ENCODE results near the gene EMCN. TPM values are rescaled to one million over a fixed set of nuclear protein-coding genes. Genes with fewer than 3 reads are reported as not detected.

The EMCN gene
- total and polyA plus RNA-seq, 2 donors from 2014 or later: 48.1 to 140 TPM

GRCh38 chr4:100379583-100380105 is 138.2 kb downstream of the EMCN start:
- no peaks in the 10 kb centered on the region for H3K36me3 ChIP-seq (ENCODE audit: control insufficient read depth in 2 of 3, insufficient read depth in 3 of 3, low read length in 3 of 3)
- H3K9ac ChIP-seq (ENCODE audit: low read length in 3 of 3): no peak overlapping the region
- DNase-seq (peak in 1 of 5 donors; percentile 33), FAIRE-seq (no peak)
- intact Hi-C loops (cut with DNase I): no loop called here
- H3K27me3 ChIP-seq (ENCODE audit: control insufficient read depth, insufficient read depth, low read length): no peaks in the 10 kb centered on the region
- no peak overlapping the region for H3K27ac ChIP-seq (ENCODE audit: low read depth in 2 of 2, low read length in 2 of 2)
- TF ChIP-seq, protein P1, sequence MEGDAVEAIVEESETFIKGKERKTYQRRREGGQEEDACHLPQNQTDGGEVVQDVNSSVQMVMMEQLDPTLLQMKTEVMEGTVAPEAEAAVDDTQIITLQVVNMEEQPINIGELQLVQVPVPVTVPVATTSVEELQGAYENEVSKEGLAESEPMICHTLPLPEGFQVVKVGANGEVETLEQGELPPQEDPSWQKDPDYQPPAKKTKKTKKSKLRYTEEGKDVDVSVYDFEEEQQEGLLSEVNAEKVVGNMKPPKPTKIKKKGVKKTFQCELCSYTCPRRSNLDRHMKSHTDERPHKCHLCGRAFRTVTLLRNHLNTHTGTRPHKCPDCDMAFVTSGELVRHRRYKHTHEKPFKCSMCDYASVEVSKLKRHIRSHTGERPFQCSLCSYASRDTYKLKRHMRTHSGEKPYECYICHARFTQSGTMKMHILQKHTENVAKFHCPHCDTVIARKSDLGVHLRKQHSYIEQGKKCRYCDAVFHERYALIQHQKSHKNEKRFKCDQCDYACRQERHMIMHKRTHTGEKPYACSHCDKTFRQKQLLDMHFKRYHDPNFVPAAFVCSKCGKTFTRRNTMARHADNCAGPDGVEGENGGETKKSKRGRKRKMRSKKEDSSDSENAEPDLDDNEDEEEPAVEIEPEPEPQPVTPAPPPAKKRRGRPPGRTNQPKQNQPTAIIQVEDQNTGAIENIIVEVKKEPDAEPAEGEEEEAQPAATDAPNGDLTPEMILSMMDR (IDR thresholded peaks at IDR 0.05; ENCODE audit: borderline replicate concordance, extremely low read depth, insufficient read depth): no peak
- no peak overlapping the region for H3K4me3 ChIP-seq (ENCODE audit: low read length in 3 of 3)
- H3K4me1 ChIP-seq (ENCODE audit: control insufficient read depth in 2 of 3, insufficient read depth in 2 of 3, low read depth in 1 of 3, low read length in 3 of 3): no peaks in the 10 kb centered on the region
- H3K9me3 ChIP-seq (ENCODE audit: control insufficient read depth in 2 of 3, insufficient read depth in 1 of 3, low read length in 3 of 3): no peaks in the 10 kb centered on the region

DNA sequence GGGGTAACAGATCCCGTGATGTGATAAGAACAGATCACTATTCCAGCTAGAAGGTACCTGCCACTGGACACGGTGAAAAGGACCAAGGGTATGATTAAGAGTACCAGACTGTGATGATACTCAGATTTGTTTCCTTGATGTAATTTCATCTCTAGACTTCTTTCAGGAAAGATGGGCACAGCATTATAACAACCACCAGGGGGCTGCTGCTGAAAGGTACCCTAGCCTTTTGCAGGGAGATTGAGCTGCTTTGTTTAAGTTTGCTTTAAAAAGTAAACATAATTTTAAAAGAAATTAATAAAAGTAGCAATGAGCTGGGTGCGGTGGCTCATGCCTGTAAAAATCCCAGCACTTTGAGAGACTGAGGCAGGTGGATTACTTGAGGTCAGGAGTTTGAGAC is 145.4 kb downstream of the EMCN start:
- TF ChIP-seq, protein P1 (IDR thresholded peaks at IDR 0.05; ENCODE audit: borderline replicate concordance, extremely low read depth, insufficient read depth): no peak
- no peaks in the 10 kb centered on the region for H3K9me3 ChIP-seq (ENCODE audit: control insufficient read depth in 2 of 3, insufficient read depth in 1 of 3, low read length in 3 of 3)
- no peaks in the 10 kb centered on the region for H3K27me3 ChIP-seq (ENCODE audit: control insufficient read depth, insufficient read depth, low read length)
- intact Hi-C loops (cut with DNase I): no loop called here
- H3K36me3 ChIP-seq (ENCODE audit: control insufficient read depth in 2 of 3, insufficient read depth in 3 of 3, low read length in 3 of 3): no peaks in the 10 kb centered on the region
- DNase-seq (no peak), FAIRE-seq (no peak)
- no peak overlapping the region for H3K27ac ChIP-seq (ENCODE audit: low read depth in 2 of 2, low read length in 2 of 2)
- no peak overlapping the region for H3K4me3 ChIP-seq (ENCODE audit: low read length in 3 of 3)
- no peak overlapping the region for H3K9ac ChIP-seq (ENCODE audit: low read length in 3 of 3)
- H3K4me1 ChIP-seq (ENCODE audit: control insufficient read depth in 2 of 3, insufficient read depth in 2 of 3, low read depth in 1 of 3, low read length in 3 of 3): no peaks in the 10 kb centered on the region

- Histone ChIP-seq H3K4me3 (ENCODE audit: low read length in 3 of 3) (no peak overlapping the region), H3K36me3 (ENCODE audit: control insufficient read depth in 2 of 3, insufficient read depth in 3 of 3, low read length in 3 of 3) (no peaks in the 10 kb centered on the region), H3K4me1 (ENCODE audit: control insufficient read depth in 2 of 3, insufficient read depth in 2 of 3, low read depth in 1 of 3, low read length in 3 of 3) (no peaks in the 10 kb centered on the region), H3K27me3 (ENCODE audit: control insufficient read depth, insufficient read depth, low read length) (no peaks in the 10 kb centered on the region), H3K27ac (ENCODE audit: low read depth in 2 of 2, low read length in 2 of 2) (no peak overlapping the region), H3K9ac (ENCODE audit: low read length in 3 of 3) (no peak overlapping the region), H3K9me3 (ENCODE audit: control insufficient read depth in 2 of 3, insufficient read depth in 1 of 3, low read length in 3 of 3) (no peaks in the 10 kb centered on the region)
- TF ChIP-seq, protein P1 (IDR thresholded peaks at IDR 0.05; ENCODE audit: borderline replicate concordance, extremely low read depth, insufficient read depth): no peak
- DNase-seq: no peak
- no peak for FAIRE-seq
- intact Hi-C loops (cut with DNase I): no loop called here
Measured at GRCh38 chr4:100369871-100370270, 148.0 kb downstream of the EMCN start.

GRCh38 chr4:100367451-100367850 is 150.4 kb downstream of the EMCN start:
- Histone ChIP-seq H3K9ac (ENCODE audit: low read length in 3 of 3) (no peak overlapping the region), H3K4me3 (ENCODE audit: low read length in 3 of 3) (no peak overlapping the region), H3K36me3 (ENCODE audit: control insufficient read depth in 2 of 3, insufficient read depth in 3 of 3, low read length in 3 of 3) (no peaks in the 10 kb centered on the region), H3K27me3 (ENCODE audit: control insufficient read depth, insufficient read depth, low read length) (no peaks in the 10 kb centered on the region), H3K4me1 (ENCODE audit: control insufficient read depth in 2 of 3, insufficient read depth in 2 of 3, low read depth in 1 of 3, low read length in 3 of 3) (no peaks in the 10 kb centered on the region), H3K27ac (ENCODE audit: low read depth in 2 of 2, low read length in 2 of 2) (no peak overlapping the region), H3K9me3 (ENCODE audit: control insufficient read depth in 2 of 3, insufficient read depth in 1 of 3, low read length in 3 of 3) (no peaks in the 10 kb centered on the region)
- TF ChIP-seq, protein P1 (IDR thresholded peaks at IDR 0.05; ENCODE audit: borderline replicate concordance, extremely low read depth, insufficient read depth): no peak
- peak in 2 of 5 donors; percentile 4 to 40 for DNase-seq
- FAIRE-seq: no peak
- intact Hi-C loops (cut with DNase I): no loop called here

Data from kidney (tissue), 14 donors.